Transverse colon (tissue), 3 donors: ENCODE results near the gene TRANK1.

Source experiments
- CTCF ChIP-seq, 5 experiments: fragments of 200-600 bp in 3 of 5; fragments of 450-650 bp in 2 of 5; sonication (generic) in 3 of 5; IDR thresholded peaks; 1 replicate in 2 of 5; 2 replicates in 3 of 5; pipeline ENCODE4 v1.5.1; 2016 to 2017; ENCODE audit warnings: antibody characterized with exemption in 5 of 5, inconsistent platforms in 3 of 5, mild to moderate bottlenecking in 2 of 5, moderate library complexity in 1 of 5
- POLR2A ChIP-seq: fragments of 450-650 bp; IDR thresholded peaks from one replicate; pipeline ENCODE4 v1.6.1; 2016; ENCODE audit warnings: antibody characterized with exemption, mild to moderate bottlenecking, moderate library complexity

GRCh38 chr3:36824443-36824842 lies 120.4 kb downstream of the TRANK1 start:
- no peak for TF ChIP-seq CTCF (IDR thresholded peaks at IDR 0.05)
- TF ChIP-seq POLR2A, result no peak
